ENCODE measurements around the gene ZNF789. TPM values are rescaled to one million over a fixed set of nuclear protein-coding genes. Genes with fewer than 3 reads are reported as not detected.

ZNF789 gene
- total RNA-seq, 1 donor from 2014 or later = 21.7 TPM

DNA sequence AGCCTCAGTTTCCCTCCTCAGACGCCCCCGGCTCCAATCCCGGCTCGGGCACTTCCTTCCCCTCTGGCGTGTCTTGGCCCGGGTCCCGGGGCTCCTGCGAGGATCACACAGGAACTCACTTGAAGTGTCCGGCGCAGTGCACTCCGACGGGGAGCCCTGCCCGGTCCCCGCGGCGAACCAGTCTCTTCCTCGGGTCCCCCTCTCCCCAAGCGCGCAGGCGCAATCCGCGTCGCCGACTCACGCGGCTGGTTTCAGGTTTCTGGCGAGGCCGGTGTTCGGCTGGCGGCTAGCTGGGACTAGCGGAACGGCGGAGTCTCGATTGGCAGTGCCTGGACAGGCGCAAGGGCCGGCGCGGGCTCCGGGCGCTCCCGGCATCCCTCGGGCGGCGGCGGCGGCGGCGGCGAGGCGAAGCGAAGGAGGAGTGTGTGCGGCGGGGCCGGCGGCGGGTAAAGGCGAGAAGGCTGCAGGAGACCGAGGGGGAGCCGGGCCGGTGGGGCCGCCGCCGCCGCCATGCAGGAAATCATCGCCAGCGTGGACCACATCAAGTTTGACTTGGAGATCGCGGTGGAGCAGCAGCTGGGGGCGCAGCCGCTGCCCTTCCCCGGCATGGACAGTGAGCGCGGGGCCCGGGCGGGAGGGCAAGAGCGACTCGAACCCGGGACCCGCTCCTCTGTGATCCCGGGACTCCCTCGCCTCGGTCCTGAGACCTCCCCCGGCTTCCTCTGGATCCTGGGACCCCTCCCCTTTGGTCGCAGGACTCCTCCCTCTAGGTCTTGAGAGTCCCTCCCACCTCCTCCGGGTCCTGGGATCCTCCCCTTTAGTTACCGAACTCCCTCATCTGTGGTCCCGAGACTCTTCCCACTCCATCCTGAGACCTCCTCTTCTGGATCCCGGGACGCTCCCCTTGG lies 33.9 kb upstream of the ZNF789 start, which contains the start of the genes CPSF4 and PTCD1:
CPSF4 (plus strand) TSS at position 371 of the 908 bp plus-strand sequence; CDS start at position 511, 140 bp downstream.
PTCD1 (minus strand) TSS at position 226 of the 908 bp plus-strand sequence. CDS start 3,556 bp downstream, outside the sequence.
- no peaks in the 10 kb centered on the region for H3K9me3 Mint-ChIP-seq (ENCODE audit: unreplicated experiment)
- peaks cover 9% of the 10 kb centered on the region for H3K36me3 Mint-ChIP-seq (ENCODE audit: low read depth, unreplicated experiment)
- H3K27me3 Mint-ChIP-seq (ENCODE audit: low read depth, unreplicated experiment) = no peaks in the 10 kb centered on the region
- Histone ChIP-seq H3K9me3 (ENCODE audit: insufficient read depth, low read depth, low read length) (no peaks in the 10 kb centered on the region), H3K4me2 (ENCODE audit: low read length) (peak within 1 kb of the TSS; percentile 99), H3K36me3 (ENCODE audit: insufficient read depth, low read length) (no peaks in the 10 kb centered on the region), H3K27me3 (ENCODE audit: insufficient read depth, low read length) (no peaks in the 10 kb centered on the region), H3K4me3 (ENCODE audit: insufficient read depth, low read depth, low read length) (peak within 1 kb of the TSS; percentile 86), H3K79me2 (ENCODE audit: insufficient read depth, low read length) (peaks cover 63% of the 10 kb centered on the region), H3K27ac (ENCODE audit: low read depth, low read length) (peak within 1 kb of the TSS; percentile 64), H3K9ac (ENCODE audit: low read length) (peak within 1 kb of the TSS; percentile 88), H2AFZ (ENCODE audit: low read depth, low read length) (peak within 1 kb of the TSS; percentile 90), H3K4me1 (ENCODE audit: insufficient read depth, low read length) (peaks cover 14% of the 10 kb centered on the region), H4K20me1 (ENCODE audit: insufficient read depth, low read length) (peaks cover 39% of the 10 kb centered on the region)
- peaks cover 10% of the 10 kb centered on the region for H3K4me1 Mint-ChIP-seq (ENCODE audit: low read depth, unreplicated experiment)
- peak within 1 kb of the TSS; percentile 98 for H3K4me3 Mint-ChIP-seq (ENCODE audit: unreplicated experiment)
- DNase-seq (ENCODE audit: low read depth) (peak; percentile 88), FAIRE-seq (no peak)
- peak within 1 kb of the TSS; percentile 95 for H3K27ac Mint-ChIP-seq (ENCODE audit: unreplicated experiment)
- TF ChIP-seq EZH2 (IDR thresholded peaks at IDR 0.05; ENCODE audit: insufficient read depth, low read length) = no peak
- TF ChIP-seq, protein P1, sequence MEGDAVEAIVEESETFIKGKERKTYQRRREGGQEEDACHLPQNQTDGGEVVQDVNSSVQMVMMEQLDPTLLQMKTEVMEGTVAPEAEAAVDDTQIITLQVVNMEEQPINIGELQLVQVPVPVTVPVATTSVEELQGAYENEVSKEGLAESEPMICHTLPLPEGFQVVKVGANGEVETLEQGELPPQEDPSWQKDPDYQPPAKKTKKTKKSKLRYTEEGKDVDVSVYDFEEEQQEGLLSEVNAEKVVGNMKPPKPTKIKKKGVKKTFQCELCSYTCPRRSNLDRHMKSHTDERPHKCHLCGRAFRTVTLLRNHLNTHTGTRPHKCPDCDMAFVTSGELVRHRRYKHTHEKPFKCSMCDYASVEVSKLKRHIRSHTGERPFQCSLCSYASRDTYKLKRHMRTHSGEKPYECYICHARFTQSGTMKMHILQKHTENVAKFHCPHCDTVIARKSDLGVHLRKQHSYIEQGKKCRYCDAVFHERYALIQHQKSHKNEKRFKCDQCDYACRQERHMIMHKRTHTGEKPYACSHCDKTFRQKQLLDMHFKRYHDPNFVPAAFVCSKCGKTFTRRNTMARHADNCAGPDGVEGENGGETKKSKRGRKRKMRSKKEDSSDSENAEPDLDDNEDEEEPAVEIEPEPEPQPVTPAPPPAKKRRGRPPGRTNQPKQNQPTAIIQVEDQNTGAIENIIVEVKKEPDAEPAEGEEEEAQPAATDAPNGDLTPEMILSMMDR (IDR thresholded peaks at IDR 0.05; ENCODE audit: insufficient read depth, low read depth, low read length) = no peak

DNA sequence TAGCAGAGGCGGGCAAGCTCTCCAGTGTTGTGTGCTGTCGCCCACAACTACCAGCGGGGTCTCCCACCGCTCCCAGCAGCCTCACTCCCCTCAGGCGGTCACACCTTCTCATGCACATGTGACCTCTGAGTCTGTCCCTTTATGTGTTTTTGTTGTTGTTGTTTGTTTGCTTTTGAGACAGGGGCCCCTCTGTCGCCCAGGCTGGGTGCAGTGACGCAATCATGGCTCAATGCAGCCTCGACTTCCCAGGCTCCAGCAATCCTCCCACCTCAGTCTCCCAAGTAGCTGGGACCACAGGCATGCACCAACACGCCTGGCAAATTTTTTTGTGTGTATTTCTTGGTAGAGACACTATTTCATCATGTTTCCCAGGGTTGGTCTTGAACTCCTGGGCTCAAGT lies 32.5 kb upstream of the ZNF789 start:
- no peaks in the 10 kb centered on the region for H3K9me3 ChIP-seq (ENCODE audit: insufficient read depth, low read depth, low read length)
- H4K20me1 ChIP-seq (ENCODE audit: insufficient read depth, low read length) = peaks cover 39% of the 10 kb centered on the region
- Mint-ChIP-seq H3K36me3 (ENCODE audit: low read depth, unreplicated experiment) (peaks cover 12% of the 10 kb centered on the region), H3K4me1 (ENCODE audit: low read depth, unreplicated experiment) (peaks cover 10% of the 10 kb centered on the region), H3K9me3 (ENCODE audit: unreplicated experiment) (no peaks in the 10 kb centered on the region), H3K27ac (ENCODE audit: unreplicated experiment) (peak overlapping the region; percentile 95), H3K27me3 (ENCODE audit: low read depth, unreplicated experiment) (no peaks in the 10 kb centered on the region), H3K4me3 (ENCODE audit: unreplicated experiment) (peak overlapping the region; percentile 98)
- H3K4me2 ChIP-seq (ENCODE audit: low read length) = peak overlapping the region; percentile 99
- H3K79me2 ChIP-seq (ENCODE audit: insufficient read depth, low read length) = peaks cover 63% of the 10 kb centered on the region
- H2AFZ ChIP-seq (ENCODE audit: low read depth, low read length) = no peak overlapping the region
- DNase-seq (ENCODE audit: low read depth) = peak; percentile 6
- no peak for FAIRE-seq
- peak overlapping the region; percentile 86 for H3K4me3 ChIP-seq (ENCODE audit: insufficient read depth, low read depth, low read length)
- no peak overlapping the region for H3K27ac ChIP-seq (ENCODE audit: low read depth, low read length)
- peaks cover 9% of the 10 kb centered on the region for H3K36me3 ChIP-seq (ENCODE audit: insufficient read depth, low read length)
- no peaks in the 10 kb centered on the region for H3K27me3 ChIP-seq (ENCODE audit: insufficient read depth, low read length)
- H3K4me1 ChIP-seq (ENCODE audit: insufficient read depth, low read length) = peaks cover 14% of the 10 kb centered on the region
- TF ChIP-seq, protein P1 (IDR thresholded peaks at IDR 0.05; ENCODE audit: insufficient read depth, low read depth, low read length) = no peak
- TF ChIP-seq EZH2 (IDR thresholded peaks at IDR 0.05; ENCODE audit: insufficient read depth, low read length) = no peak
- peak overlapping the region; percentile 88 for H3K9ac ChIP-seq (ENCODE audit: low read length)

All from astrocyte (in vitro differentiated cells and primary cell).